NAMALWA (cell line): Measurements from ENCODE around the gene SMLR1.
"Not testable (repeated sequence)": the region's sequence is repeated elsewhere in the genome, so short reads cannot be mapped to it uniquely, and the experiment has no call there.

Experiments
- DNase-seq: peaks from one replicate; pipeline ENCODE4 v3.0.0-alpha.2; 2015; ENCODE audit warnings: low spot score

Gene SMLR1

GRCh38 chr6:130827247-130828149 is at the start of gene SMLR1:
TSS of gene SMLR1 (plus strand) at chr6:130827406. CDS start at chr6:130827414, 8 bp downstream.
- DNase-seq, result no peak

GRCh38 chr6:130778946-130779657 is 48.1 kb upstream of the SMLR1 start:
- no peak for DNase-seq

GRCh38 chr6:130779658-130780033 is 47.6 kb upstream of the SMLR1 start:
- no peak for DNase-seq

GRCh38 chr6:130780122-130780521 is 47.1 kb upstream of the SMLR1 start:
- DNase-seq, result no peak

GRCh38 chr6:130781557-130781956 is 45.6 kb upstream of the SMLR1 start:
- no peak for DNase-seq

- DNase-seq, result no peak
These were observed 43.6 kb upstream of the SMLR1 start for GRCh38 chr6:130783416-130784107.

- peak; percentile 6 for DNase-seq
These were observed 39.3 kb upstream of the SMLR1 start for GRCh38 chr6:130787726-130788500.

- no peak for DNase-seq
These were observed 38.3 kb upstream of the SMLR1 start for GRCh38 chr6:130788954-130789353.

- DNase-seq, result no peak
These were observed 33.1 kb upstream of the SMLR1 start for GRCh38 chr6:130794010-130794697.

GRCh38 chr6:130794738-130795137 is 32.5 kb upstream of the SMLR1 start:
- no peak for DNase-seq

GRCh38 chr6:130796313-130796905 is 30.8 kb upstream of the SMLR1 start:
- DNase-seq, result no peak

- no peak for DNase-seq
These were observed 30.1 kb upstream of the SMLR1 start for GRCh38 chr6:130797061-130797460.

- DNase-seq, result not testable (repeated sequence)
These were observed 25.8 kb upstream of the SMLR1 start for GRCh38 chr6:130801368-130801767.

- DNase-seq, result no peak
These were observed 16.7 kb upstream of the SMLR1 start for GRCh38 chr6:130810307-130811030.

- DNase-seq, result no peak
These were observed 15.3 kb upstream of the SMLR1 start for GRCh38 chr6:130811932-130812331.

GRCh38 chr6:130814506-130814905 is 12.7 kb upstream of the SMLR1 start:
- DNase-seq, result no peak

GRCh38 chr6:130815200-130816071 is 11.8 kb upstream of the SMLR1 start:
- no peak for DNase-seq

- DNase-seq, result no peak
These were observed 4.5 kb upstream of the SMLR1 start for GRCh38 chr6:130822736-130823135.
